HG03175 (cell line): ENCODE data around the gene ADM2.
"Not testable (repeated sequence)": the region's sequence is repeated elsewhere in the genome, so short reads cannot be mapped to it uniquely, and the experiment has no call there.

Experiments used
- ATAC-seq: cut with Tn5 transposase; IDR thresholded peaks from one replicate; pipeline ENCODE4 v1.9.1; 2021; ENCODE audit warnings: mild to moderate bottlenecking, moderate library complexity; ENCODE audit not compliant: unreplicated experiment

The ADM2 gene, protein sequence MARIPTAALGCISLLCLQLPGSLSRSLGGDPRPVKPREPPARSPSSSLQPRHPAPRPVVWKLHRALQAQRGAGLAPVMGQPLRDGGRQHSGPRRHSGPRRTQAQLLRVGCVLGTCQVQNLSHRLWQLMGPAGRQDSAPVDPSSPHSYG

DNA sequence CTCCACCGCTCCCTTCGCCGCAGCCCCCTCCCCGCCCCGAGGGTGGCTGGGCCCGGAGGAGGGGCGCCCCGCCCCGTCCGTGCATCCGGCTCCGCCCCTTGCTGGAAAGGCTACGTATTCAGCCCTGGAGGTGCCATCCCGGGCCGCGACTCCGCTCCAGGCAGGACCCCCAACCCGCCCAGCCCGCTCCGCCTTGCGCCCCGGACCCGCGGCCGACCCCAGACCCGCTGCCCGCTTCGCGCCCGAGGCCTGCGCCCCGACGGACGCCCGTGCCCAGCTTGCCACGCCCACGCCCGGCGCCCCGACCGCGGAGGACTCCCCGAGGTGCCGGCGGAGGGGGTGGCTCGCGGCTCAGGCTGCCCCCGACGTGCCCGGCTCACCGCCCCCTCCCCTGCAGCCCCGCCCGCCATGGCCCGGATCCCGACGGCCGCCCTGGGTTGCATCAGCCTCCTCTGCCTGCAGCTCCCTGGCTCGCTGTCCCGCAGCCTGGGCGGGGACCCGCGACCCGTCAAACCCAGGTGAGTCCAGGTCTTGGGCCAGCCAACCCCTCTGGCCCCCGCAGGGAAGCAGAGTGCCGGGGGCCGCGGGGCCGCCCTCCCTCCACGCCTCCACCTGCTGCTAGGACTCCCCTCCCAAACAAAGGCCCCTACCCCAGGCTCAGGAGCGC is at the start of gene ADM2:
Gene ADM2 (plus strand): TSS at position 104 of the 667 bp plus-strand sequence. CDS start 305 bp downstream, at position 409.
- no peak for ATAC-seq

DNA sequence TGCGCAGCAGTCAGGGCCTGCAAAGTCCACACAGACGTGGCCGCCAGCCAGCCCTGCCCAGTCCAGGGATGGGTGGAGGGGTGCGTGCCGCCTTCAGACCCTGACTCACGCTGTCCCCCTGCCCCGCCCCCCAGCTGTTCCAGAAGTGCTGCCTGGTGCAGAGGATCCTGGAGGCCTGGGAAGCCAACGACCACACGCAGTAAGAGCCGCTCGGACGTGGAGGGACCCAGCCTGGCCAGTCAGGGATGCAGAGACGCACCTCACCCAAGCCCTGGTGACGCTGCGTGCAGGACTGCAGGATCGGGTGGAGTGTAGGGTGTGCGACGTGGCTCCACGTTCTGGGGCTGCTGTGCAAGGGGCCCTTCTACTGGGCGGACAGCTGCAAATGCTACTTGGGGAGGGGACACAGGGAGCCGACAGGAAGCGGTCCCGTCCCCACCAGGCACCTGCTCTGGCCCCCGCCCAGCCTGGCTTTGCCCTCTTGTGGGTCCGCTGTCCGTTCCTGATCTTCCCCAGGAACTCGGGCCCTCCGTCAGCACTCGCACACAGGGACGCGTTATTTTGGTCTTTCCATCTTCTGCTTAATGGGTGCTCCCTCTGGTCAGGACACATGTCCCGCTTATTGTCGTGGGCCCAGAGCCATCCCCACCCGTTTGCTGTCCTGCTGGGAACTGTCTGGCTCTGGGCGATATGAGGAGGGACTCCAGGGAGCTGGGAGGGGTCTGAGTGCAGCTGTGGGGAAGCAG is 49.0 kb upstream of the ADM2 start:
- ATAC-seq, result no peak

DNA sequence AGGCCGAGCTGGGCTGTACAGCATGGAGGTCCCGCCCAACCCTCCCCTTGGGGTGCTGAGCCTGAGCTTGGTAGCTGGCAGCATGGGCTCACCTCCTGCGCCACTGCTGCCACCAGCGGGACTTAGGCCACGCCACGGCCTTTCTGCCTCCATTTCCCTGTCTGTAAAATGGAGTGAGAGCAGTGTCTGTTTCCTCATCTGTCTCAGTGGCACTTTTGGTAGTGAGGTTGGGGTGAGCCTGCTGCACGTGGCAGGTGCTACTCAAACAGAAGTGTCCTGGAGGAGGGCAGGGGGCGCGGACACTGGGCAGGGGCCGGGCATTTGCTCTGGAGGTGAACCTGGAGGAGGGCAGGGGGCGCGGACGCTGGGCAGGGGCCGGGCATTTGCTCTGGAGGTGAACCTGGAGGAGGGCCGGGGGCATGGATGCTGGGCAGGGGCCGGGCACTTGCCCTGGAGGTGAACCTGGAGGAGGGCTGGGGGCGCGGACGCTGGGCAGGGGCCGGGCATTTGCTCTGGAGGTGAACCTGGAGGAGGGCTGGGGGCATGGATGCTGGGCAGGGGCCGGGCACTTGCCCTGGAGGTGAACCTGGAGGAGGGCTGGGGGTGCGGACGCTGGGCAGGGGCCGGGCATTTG is 48.3 kb upstream of the ADM2 start:
- ATAC-seq, result not testable (repeated sequence)

DNA sequence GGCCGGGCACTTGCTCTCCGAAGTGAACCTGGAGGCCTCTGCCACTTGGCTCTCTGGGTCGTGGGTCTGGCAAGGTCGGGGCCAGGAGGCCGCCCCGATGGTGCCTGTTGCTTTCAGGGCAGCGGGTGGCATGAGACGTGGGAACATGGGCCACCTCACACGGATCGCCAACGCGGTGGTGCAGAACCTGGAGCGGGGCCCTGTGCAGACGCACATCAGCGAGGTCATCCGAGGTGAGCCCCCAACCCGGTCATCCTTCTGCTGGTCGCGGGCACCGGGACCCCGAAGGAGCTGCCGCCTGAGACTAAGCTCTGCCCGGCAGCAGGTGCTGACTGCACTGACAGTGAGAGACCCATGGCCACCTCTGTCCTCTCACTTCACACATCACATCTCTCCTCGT is 46.5 kb upstream of the ADM2 start:
- ATAC-seq, result no peak

DNA sequence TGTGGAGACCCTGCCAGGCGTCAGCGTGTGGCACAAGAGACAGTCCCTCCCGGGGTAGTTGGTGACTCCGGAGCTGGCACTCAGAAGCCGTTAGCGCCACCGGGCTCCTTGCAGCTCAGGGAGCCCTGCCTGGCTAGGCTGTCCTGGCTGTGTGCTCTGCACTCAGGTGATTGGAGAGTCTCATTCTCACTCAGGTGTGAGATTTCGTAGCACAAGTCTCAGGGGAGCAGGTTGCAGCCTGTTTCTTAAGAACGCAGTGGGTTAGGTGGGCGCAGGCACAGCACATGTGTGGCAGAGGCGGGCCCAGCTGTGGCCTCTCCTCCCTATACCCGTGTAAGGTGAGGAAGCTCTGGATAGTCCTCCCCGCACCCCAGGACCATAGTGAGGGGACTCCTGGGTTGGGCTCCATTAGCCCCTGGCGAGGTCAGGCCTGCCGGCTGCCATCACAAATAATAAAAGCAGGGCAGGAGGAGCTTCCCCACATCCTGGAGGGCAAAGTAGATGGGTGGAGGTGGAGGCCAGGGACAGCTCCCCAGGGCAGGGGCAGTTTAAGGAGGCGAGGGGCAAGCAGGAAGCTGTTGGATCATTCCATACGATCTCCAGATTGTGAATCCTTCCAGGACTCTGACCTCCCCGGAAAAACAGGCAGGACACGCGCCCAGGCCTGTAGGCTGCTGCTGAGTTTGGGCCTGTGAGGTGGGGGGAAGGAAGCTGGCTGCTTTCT is 45.9 kb upstream of the ADM2 start:
- no peak for ATAC-seq

DNA sequence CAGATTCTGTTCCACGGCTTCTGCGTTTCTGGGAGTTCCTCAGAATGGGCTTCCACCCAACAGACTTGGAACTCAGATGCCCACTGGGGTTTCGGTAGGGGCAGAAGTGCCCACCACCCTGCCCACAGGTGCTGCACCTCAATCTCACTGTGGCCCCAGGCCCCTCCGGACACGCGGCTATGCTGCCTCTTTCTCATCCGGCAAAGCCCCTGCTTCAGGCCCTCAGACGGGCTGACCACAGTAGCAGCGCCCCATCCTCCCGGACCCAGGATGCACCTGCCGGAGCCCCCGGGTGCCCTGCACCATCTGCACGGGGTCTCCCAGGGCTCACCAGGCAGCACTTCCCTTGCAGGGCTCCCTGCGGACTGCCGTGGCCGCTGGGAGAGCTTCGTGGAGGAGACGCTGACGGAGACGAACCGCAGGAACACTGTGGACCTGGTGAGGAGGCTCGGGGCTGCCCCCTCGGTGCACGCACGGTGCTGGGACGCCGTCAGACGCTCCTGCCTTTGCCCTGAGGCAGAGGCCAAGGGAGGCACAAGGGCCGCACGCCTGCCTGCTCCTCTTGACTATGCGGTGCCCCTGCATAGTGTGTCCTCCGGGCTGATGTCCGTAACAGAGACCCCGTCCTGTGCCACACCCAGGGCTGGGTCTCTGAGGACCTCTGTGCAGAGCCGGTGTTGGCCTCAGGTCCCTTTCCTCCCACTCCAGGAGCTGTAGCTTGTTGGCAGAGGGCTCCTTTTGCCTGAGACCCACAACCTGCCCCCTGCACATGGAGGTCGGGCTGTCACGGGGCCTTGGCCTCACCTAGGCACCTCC is 45.1 kb upstream of the ADM2 start:
- ATAC-seq, result no peak

DNA sequence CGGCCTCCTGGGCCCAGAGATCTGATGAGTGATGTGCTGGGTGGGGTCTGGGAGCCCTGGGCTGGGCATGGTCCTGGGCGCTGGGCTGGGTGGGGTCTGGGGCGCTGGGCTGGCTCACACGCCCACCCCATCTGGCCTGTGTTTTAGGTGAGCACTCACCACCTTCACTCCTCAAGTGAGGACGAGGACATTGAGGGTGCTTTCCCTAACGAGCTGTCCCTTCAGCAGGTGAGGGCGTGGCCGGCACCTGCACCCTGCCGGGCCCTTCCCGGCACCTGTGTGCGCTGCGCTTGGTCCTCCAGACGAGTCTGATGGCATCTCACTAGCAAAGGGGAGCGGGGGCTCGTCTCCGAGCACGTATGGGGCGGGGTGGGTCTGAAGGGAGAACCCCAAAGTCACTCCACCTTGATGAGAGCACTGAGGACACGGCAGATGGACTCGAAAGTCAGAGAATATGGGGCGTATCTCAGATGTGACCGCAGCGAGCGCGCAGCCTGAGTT is 44.5 kb upstream of the ADM2 start:
- no peak for ATAC-seq

DNA sequence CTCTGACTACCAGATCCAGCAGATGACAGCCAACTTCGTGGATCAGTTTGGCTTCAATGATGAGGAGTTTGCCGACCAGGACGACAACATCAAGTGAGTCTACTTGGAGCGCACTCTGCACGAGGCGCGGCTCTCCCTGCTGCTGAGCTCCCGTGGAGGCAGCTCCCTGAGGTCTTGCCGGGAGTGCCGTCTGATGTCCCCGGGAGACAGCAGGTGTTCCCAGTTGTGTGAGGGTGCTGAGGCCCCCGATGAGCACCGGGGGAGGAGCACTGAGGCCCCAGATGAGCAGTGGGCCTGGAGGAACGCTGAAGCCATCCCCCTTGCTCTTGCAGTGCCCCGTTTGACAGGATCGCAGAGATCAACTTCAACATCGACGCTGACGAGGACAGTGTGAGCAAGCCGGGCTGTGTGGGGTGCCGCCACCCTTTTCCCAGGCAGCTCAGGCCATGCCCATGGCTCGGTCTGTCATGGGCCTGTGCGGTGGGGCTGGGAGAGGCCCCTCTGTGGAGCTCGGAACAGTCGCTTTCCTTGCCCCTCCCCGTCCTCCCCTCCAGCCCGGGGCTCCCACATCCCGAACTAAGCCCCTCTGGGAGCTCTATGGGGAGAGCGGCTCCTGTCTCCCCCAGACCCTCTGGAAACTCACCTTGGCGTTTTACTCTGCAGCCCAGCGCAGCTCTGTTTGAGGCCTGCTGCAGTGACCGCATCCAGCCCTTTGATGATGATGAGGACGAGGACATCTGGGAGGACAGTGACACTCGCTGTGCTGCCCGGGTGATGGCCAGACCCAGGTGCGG is 43.6 kb upstream of the ADM2 start:
- ATAC-seq, result no peak

DNA sequence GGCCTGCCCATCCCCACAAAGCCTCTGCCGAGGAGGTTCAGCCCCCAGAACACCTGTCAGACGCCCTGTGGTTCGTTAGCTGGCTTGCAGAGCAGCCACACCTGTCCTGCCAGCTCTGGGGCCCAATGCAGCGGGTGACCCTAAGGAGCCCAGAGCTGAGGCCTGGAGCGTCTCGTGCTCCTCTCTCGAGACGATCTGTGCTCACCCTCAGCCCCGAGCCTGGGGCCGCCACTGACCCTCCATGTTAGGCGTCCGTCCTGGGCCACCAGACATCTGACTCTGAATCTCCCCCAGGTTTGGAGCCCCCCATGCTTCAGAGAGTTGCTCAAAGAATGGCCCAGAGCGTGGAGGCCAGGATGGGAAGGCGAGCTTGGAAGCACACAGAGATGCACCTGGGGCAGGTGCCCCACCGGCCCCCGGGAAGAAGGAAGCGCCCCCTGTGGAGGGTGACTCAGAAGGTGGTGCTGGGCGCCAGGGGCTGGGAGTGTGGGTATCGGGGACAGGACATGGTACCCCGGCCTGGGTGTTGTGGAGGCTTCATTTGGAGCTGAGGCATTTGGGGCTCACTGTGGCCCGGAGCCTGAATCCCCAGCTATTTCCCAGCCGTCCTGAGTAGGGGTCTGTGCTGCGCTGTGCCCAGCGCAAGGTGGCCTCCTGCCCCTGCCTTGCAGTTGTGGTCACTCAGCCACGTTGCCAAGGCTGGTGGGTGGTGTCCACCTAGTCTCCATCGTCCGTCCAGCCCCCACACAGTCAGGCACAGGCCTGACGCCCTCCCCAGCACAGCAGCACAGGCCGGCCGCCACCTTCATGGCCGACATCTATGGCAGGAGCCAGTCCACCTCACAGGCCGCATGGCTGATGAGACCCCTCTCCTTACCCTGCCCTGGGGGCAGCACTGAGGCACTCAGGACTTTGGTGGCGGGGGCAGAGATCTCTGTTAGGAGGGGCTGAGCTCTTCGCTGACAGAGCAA is 42.8 kb upstream of the ADM2 start:
- no peak for ATAC-seq

DNA sequence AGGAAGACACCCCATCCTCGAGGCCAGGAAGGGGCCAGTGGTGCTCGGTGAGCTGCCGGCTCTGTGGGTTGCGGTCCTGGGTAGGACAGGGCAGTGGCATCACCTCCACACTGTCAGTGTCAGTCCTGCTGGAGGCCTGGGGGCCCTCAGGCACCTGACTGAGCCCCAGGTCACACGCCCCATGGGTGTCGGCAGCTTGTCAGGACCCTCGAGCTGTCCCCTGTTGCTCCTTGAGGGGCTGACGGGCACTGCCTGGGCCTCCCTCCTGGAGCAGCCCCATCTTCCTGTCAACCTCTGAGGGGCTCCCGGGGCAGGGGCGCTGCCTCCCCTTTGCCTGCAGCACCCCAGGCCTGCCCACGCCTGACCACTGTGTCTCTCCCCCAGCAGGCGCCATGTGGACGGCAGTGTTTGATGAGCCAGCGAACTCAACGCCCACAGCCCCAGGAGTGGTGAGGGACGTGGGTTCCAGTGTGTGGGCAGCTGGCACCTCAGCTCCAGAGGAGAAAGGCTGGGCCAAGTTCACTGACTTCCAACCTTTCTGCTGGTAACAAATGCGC is 42.0 kb upstream of the ADM2 start:
- no peak for ATAC-seq

DNA sequence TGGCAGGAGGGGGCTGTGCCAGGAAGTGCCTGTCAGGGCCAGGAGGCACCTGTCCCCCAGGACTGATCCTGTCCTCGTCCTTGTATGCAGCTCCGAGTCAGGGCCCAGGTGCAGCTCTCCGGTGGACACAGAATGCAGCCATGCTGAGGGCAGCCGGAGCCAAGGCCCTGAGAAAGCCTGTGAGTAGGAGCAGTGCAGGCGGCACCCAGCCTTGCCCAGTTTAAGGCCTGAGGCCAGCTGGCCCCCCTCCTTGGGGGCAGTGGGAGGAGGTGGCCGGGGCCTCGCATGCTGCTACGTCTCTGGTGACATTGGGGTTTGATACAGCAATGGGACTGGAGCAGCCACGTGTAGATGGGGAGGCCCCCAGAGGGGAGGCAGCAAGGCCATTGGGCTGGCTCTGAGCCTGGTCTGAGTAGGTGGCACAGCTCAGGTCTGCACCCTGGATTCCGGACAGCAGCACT is 41.4 kb upstream of the ADM2 start:
- ATAC-seq, result no peak

DNA sequence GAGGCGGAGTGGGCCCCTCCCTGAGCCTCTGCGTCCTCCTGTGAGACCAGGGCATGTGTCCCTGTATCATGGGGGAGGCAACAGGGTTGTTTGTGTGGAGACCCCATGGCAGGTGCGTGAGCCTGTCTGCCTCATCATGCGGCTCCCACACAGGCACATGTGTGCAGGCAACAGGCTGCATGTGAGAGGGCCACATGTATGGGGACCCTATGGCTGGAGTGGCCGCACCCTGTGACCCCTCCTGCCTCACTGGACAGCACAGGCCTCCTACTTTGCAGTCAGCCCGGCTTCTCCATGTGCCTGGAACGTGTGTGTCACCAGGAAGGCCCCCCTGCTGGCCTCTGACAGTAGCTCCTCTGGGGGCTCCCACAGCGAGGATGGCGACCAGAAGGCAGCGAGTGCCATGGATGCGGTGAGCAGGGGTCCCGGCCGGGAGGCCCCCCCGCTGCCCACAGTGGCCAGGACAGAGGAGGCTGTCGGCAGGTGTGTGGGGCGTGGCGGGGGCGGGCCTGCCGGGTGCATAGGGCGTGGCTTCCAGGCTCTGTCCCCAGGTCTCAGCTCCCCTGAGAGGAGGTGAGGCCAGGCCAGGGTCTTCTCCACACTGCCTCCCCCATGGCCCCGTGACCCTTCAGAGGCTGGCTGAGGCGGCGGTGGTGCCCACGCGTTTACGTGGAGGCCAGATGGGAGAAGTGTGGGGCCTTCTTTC is 40.6 kb upstream of the ADM2 start:
- ATAC-seq, result no peak

DNA sequence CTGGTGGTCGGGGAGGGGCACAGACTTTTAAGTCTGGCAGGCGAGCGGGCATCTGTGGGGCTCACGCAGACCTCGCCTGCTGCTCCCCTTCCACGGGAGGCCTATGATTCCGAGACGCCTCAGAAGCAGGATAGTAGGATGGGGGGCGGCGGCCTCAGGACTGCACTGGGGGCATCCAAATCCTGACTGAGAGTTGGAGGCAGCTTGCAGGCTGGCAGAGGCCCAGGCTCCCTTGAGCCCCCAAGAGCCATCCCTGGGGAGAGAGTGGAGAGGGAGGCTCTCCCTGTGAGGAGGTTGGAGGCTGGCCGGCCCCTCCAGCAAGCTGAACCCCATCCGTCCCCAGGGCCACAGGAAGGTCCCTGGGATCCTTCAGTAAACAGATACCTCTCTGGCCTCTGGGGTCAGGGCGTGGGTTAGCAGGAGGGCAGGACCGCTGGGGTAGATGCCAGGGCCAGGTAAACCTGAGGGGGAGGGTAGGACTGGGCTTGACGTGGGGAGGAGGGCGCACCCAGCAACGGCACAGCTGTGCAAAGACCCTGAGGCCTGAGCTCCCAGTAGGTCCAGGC is 39.8 kb upstream of the ADM2 start:
- ATAC-seq, result no peak

DNA sequence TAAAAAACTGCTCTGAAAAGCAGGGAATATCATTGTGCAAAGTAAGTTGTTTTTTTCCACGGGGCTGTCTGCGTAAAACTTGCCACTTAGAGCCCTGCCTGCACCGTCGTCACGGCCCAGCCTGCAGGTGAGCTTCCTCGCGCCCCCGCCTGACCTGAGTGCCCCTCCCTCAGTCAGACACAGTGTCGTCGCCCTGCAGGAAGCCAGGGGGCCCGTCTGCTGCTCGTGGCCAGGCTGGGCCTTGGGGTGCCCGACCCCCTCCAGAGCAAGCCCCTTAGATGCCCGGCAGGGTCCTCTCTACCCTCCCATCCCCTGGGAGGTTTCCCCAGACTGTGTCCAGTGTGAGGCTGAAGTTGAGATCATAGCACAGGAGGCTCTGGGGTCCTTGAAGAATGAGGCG is 38.1 kb upstream of the ADM2 start:
- ATAC-seq, result no peak

DNA sequence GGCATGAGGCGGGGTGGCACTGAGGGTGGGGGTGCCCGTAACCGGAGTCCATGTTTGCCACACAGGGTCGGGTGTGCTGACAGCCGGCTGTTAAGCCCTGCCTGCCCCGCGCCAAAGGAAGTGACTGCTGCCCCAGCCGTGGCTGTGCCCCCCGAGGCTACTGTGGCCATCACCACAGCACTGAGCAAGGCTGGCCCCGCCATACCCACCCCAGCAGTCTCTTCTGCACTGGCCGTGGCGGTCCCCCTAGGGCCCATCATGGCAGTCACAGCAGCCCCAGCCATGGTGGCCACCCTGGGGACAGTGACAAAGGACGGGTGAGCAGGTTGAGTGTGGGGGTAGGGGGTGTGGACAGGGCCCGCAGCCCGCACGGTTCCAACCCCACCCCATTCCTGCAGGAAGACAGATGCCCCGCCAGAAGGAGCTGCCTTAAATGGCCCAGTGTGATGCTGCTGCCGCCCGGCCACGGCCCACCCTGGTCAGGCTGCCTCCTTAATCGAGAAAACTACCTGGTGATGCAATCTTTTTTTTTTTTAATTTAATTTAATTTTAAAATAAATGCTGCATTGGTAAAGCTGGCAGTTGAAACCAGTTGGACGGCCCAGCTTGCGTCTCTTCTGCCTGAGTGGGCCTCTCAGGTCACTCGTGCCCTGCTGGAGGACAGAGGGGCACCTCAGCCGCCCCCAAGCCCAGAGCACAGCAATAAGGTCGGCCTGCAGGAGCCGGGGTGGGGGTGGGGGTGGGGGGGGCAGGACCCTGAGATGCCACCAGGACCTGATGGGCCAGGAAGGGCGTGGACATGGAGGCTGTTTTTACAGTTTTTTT is 37.3 kb upstream of the ADM2 start:
- ATAC-seq, result no peak

DNA sequence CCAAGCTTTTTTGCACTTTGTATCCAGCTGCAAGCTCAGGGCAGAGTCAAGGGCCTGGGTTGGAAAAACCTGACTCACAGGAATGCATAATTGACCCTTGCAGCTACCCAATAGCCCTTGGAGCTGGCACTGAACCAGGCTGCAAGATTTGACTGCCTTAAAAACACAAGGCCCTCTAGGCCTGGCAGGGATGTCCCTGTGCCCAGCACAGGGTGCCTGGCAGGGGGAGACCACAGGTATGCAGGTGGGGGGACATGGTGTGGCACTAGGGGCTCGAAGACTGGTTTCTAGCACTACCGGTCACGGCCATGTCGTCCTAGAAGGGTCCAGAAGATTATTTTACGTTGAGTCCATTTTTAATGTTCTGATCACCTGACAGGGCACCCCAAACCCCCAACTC is 36.7 kb upstream of the ADM2 start:
- ATAC-seq, result no peak
